Natural killer cell (primary cell): Measurements from ENCODE around the gene LPAR3. TPM values are rescaled to one million over a fixed set of nuclear protein-coding genes. Genes with fewer than 3 reads are reported as not detected.

Experiments
- ATAC-seq, 3 donors: fragments of 150-1000 bp in 2 of 3; fragments of 200-7000 bp in 1 of 3; cut with Tn5 transposase; 1 replicate in 1 of 3; 2 replicates in 2 of 3; pipeline ENCODE4 v1.10.0; 2021; ENCODE audit warnings: mild to moderate bottlenecking in 2 of 3, moderate library complexity in 2 of 3
- DNase-seq, 2 donors: peaks; one replicate each; pipeline versions ENCODE4 v3.0.0 to v3.0.0-alpha.2; 2013 to 2021; ENCODE audit warnings: mixed read lengths in 1 of 2
- H3K27ac ChIP-seq: one replicate; pipeline ENCODE4 v1.5.1; 2013; ENCODE audit warnings: mild to moderate bottlenecking, low read length
- H3K27me3 ChIP-seq: one replicate; pipeline ENCODE4 v1.6.1; 2013; ENCODE audit warnings: low read length; ENCODE audit not compliant: control insufficient read depth, insufficient read depth
- H3K36me3 ChIP-seq: one replicate; pipeline ENCODE4 v1.6.1; 2013; ENCODE audit warnings: low read length; ENCODE audit not compliant: control insufficient read depth, insufficient read depth
- H3K4me1 ChIP-seq: one replicate; pipeline ENCODE4 v1.6.1; 2013; ENCODE audit warnings: low read length; ENCODE audit not compliant: control insufficient read depth, insufficient read depth
- H3K4me3 ChIP-seq: one replicate; pipeline ENCODE4 v1.5.1; 2013; ENCODE audit warnings: low read length
- H3K9me3 ChIP-seq: one replicate; pipeline ENCODE4 v1.6.1; 2013; ENCODE audit warnings: low read length; ENCODE audit not compliant: control insufficient read depth, insufficient read depth
- H3K27ac Mint-ChIP-seq, 2 donors: one replicate each; pipeline ENCODE4 v1.8.0; 2022; ENCODE audit warnings: mild to moderate bottlenecking in 2 of 2, mixed read lengths in 2 of 2, moderate library complexity in 1 of 2
- H3K27me3 Mint-ChIP-seq, 2 donors: one replicate each; pipeline ENCODE4 v1.8.0; 2022; ENCODE audit warnings: low read depth in 2 of 2, mixed read lengths in 2 of 2
- H3K36me3 Mint-ChIP-seq: one replicate; pipeline ENCODE4 v1.8.0; 2022; ENCODE audit warnings: mixed read lengths
- H3K4me1 Mint-ChIP-seq, 2 donors: one replicate each; pipeline ENCODE4 v1.8.0; 2022; ENCODE audit warnings: mixed read lengths in 2 of 2
- H3K4me3 Mint-ChIP-seq: one replicate; pipeline ENCODE4 v1.8.0; 2022; ENCODE audit warnings: mild to moderate bottlenecking, moderate library complexity, mixed read lengths
- H3K9me3 Mint-ChIP-seq, 2 donors: one replicate each; pipeline ENCODE4 v1.8.0; 2022; ENCODE audit warnings: mixed read lengths in 2 of 2
- WGBS: methylation state at CpG from one replicate; pipeline ENCODE4 v1.1.7; 2013; ENCODE audit warnings: missing lambda C conversion rate; ENCODE audit not compliant: insufficient coverage; 5-methylcytosine and 5-hydroxymethylcytosine counted together
- intact Hi-C: fragments of 100-400 bp; cut with micrococcal nuclease; formaldehyde crosslinking; loops from one replicate; pipeline ENCODE4 v1.14.2; 2022
- total RNA-seq, 4 donors: library from RNA; stranded (reverse); fragments of 120-200 nt in 1 of 4; gene quantifications; one replicate each; pipeline versions ENCODE4 v1.2.3 to v1.2.4, GENCODE V29; 2013 to 2022
- TF ChIP-seq, protein P1 (sequence below): fragments of 200-600 bp; IDR thresholded peaks from one replicate; pipeline ENCODE4 v1.8.0; 2022; ENCODE audit warnings: antibody characterized with exemption

Gene LPAR3
- total RNA-seq, 3 donors from 2014 or later (not counting 1 experiment from before 2014, with no cell fraction given) = 0.48 to 0.64 TPM; not detected in 1

DNA sequence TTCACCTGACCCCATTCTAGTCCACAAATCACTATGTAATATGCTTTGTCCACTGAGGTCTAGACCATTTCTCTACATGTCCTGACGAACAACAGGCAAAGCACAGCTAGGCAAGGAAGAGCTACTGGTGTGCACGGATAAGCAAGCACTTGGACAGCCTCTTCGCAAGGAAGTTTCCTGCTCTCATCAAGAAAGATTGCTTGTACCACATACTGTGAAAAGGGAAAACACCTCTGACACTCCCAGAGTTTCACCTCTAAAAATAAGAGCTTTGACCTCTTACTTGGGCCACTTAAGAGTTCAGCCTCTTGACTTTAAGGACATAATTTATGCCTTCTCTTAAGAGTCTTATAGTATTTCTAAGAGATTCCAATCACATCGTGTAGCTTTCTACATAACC, 36.0 kb upstream of the LPAR3 start:
- DNase-seq (no peak), ATAC-seq (no peak)
- intact Hi-C loops = no loop called here
- H3K27me3 ChIP-seq = no peaks in the 10 kb centered on the region
- Mint-ChIP-seq H3K27ac (no peak overlapping the region), H3K4me1 (no peaks in the 10 kb centered on the region), H3K9me3 (no peaks in the 10 kb centered on the region), H3K4me3 (no peak overlapping the region), H3K27me3 (peaks cover 13 to 14% of the 10 kb centered on the region in 2 donors), H3K36me3 (no peaks in the 10 kb centered on the region)
- no peak overlapping the region for H3K27ac ChIP-seq
- H3K4me3 ChIP-seq = no peak overlapping the region
- no peaks in the 10 kb centered on the region for H3K4me1 ChIP-seq
- TF ChIP-seq, protein P1, sequence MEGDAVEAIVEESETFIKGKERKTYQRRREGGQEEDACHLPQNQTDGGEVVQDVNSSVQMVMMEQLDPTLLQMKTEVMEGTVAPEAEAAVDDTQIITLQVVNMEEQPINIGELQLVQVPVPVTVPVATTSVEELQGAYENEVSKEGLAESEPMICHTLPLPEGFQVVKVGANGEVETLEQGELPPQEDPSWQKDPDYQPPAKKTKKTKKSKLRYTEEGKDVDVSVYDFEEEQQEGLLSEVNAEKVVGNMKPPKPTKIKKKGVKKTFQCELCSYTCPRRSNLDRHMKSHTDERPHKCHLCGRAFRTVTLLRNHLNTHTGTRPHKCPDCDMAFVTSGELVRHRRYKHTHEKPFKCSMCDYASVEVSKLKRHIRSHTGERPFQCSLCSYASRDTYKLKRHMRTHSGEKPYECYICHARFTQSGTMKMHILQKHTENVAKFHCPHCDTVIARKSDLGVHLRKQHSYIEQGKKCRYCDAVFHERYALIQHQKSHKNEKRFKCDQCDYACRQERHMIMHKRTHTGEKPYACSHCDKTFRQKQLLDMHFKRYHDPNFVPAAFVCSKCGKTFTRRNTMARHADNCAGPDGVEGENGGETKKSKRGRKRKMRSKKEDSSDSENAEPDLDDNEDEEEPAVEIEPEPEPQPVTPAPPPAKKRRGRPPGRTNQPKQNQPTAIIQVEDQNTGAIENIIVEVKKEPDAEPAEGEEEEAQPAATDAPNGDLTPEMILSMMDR = no peak
- 92% methylated on average over 3 of the region's 4 CpGs for WGBS
- no peaks in the 10 kb centered on the region for H3K9me3 ChIP-seq
- H3K36me3 ChIP-seq = no peaks in the 10 kb centered on the region

DNA sequence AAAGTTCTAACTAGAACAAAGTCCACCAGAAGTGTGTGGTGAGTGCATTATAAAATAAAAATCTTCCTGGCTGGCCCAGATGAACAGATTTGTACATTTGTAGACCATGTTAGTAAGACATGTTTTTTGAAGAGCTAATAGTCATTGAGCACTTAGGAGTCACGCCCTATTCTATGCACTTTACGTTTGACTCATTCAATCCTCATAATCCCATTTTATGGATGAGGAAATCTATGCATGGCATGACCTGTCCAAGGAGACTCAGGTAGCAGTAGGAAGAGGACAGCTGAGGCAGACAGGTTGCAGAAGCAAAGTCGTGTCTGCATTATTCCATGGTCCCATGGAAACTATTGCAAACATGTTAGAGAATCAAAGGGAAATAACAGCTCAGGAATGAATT, 30.3 kb upstream of the LPAR3 start:
- ATAC-seq (no peak), DNase-seq (no peak)
- H3K27me3 ChIP-seq = no peaks in the 10 kb centered on the region
- no peak overlapping the region for H3K4me3 Mint-ChIP-seq
- intact Hi-C loops = no loop called here
- H3K9me3 ChIP-seq = no peaks in the 10 kb centered on the region
- H3K4me1 ChIP-seq = no peaks in the 10 kb centered on the region
- H3K36me3 Mint-ChIP-seq = no peaks in the 10 kb centered on the region
- H3K4me1 Mint-ChIP-seq = no peaks in the 10 kb centered on the region
- no peaks in the 10 kb centered on the region for H3K36me3 ChIP-seq
- no peak overlapping the region for H3K27ac ChIP-seq
- no peak overlapping the region for H3K27ac Mint-ChIP-seq
- 96% methylated on average over 1 of the region's 3 CpGs for WGBS
- TF ChIP-seq, protein P1 = no peak
- H3K27me3 Mint-ChIP-seq = peaks cover 5 to 7% of the 10 kb centered on the region in 2 donors
- no peak overlapping the region for H3K4me3 ChIP-seq
- no peaks in the 10 kb centered on the region for H3K9me3 Mint-ChIP-seq

DNA sequence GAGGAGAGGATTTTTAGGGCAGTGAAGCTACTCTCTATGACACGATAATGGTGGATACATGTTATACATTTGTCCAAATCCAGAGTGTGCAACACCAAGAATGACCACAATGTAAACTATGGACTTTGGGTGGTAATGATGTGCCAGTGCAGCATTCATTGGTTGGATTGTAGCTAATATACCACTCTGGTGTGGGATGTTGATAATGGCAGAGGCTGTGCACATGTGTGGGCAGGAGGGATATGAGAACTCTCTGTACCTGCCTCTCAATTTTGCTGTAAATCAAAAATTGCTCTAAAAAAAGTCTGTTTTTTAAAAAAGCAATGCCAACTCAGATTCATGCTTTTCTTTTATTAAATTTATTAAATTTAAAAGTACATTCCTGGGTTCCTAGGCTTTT, 27.2 kb upstream of the LPAR3 start:
- Histone ChIP-seq H3K27me3 (no peaks in the 10 kb centered on the region), H3K27ac (no peak overlapping the region), H3K36me3 (no peaks in the 10 kb centered on the region), H3K4me3 (no peak overlapping the region), H3K9me3 (no peaks in the 10 kb centered on the region), H3K4me1 (no peaks in the 10 kb centered on the region)
- WGBS = 100% methylated on average over 1 of the region's 1 CpG
- H3K4me1 Mint-ChIP-seq = no peaks in the 10 kb centered on the region
- H3K36me3 Mint-ChIP-seq = no peaks in the 10 kb centered on the region
- no peak overlapping the region for H3K27ac Mint-ChIP-seq
- no peak overlapping the region for H3K4me3 Mint-ChIP-seq
- peaks cover 0 to 10% of the 10 kb centered on the region in 2 donors for H3K27me3 Mint-ChIP-seq
- ATAC-seq (no peak), DNase-seq (no peak)
- intact Hi-C loops = no loop called here
- TF ChIP-seq, protein P1 = no peak
- no peaks in the 10 kb centered on the region for H3K9me3 Mint-ChIP-seq

DNA sequence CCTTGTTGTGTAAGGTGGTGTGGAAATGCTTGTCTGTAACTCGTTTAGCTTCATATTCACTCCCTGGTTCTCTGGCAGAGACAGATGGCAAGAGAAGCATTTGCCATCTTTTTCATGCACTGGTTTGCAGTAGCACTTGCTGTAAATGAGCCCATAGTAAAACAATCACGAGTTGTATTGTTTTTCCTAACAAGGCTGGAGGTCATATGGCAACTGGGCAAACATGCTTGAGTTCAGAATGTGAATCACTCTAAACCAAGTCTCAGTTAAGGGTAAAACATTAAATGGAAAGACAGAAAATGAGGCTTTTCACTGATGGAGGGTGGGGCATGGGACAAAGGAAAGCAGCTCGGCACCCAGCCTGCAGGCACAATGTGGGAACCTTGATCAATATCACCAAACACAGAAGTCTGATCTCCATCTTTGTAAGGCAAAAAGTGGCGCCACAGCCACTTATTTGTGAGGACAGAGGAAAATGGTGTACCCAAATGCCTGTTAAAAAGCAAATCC, 26.5 kb upstream of the LPAR3 start:
- no peak overlapping the region for H3K4me3 Mint-ChIP-seq
- H3K4me1 ChIP-seq = no peaks in the 10 kb centered on the region
- no peak overlapping the region for H3K4me3 ChIP-seq
- no peak overlapping the region for H3K27ac Mint-ChIP-seq
- peaks cover 0 to 8% of the 10 kb centered on the region in 2 donors for H3K27me3 Mint-ChIP-seq
- H3K36me3 ChIP-seq = no peaks in the 10 kb centered on the region
- no peaks in the 10 kb centered on the region for H3K9me3 ChIP-seq
- no peak for DNase-seq
- no peak overlapping the region for H3K27ac ChIP-seq
- no peaks in the 10 kb centered on the region for H3K9me3 Mint-ChIP-seq
- 77% methylated on average over 4 of the region's 4 CpGs for WGBS
- ATAC-seq = no peak
- H3K4me1 Mint-ChIP-seq = no peaks in the 10 kb centered on the region
- H3K27me3 ChIP-seq = no peaks in the 10 kb centered on the region
- intact Hi-C loops = no loop called here
- TF ChIP-seq, protein P1 = no peak
- no peaks in the 10 kb centered on the region for H3K36me3 Mint-ChIP-seq
